ENCODE results near the gene USP9Y.
A peak's percentile ranks its signal among the peaks of the same experiment; 100 is the strongest.

USP9Y gene

GRCh38 chrY:12756021-12756420 is 55.0 kb downstream of the USP9Y start:
- DNase-seq (ENCODE audit: low read depth in 2 of 2) = no peak

- DNase-seq (ENCODE audit: low read depth in 2 of 2) = no peak
These were observed 64.9 kb downstream of the USP9Y start for GRCh38 chrY:12765976-12766375.

GRCh38 chrY:12784521-12784920 is 83.5 kb downstream of the USP9Y start:
- DNase-seq (ENCODE audit: low read depth in 2 of 2) = no peak

GRCh38 chrY:12793999-12794398 is 93.0 kb downstream of the USP9Y start:
- DNase-seq (ENCODE audit: low read depth in 2 of 2) = no peak

GRCh38 chrY:12808046-12808445 is 107.0 kb downstream of the USP9Y start:
- DNase-seq (ENCODE audit: low read depth in 2 of 2) = no peak

- DNase-seq (ENCODE audit: low read depth in 2 of 2) = no peak
These were observed 108.0 kb downstream of the USP9Y start for GRCh38 chrY:12809034-12809433.

GRCh38 chrY:12823408-12823807 is 122.4 kb downstream of the USP9Y start:
- no peak for DNase-seq (ENCODE audit: low read depth in 2 of 2)

GRCh38 chrY:12826791-12827190 is 125.8 kb downstream of the USP9Y start:
- no peak for DNase-seq (ENCODE audit: low read depth in 2 of 2)

- no peak for DNase-seq (ENCODE audit: low read depth in 2 of 2)
These were observed 132.3 kb downstream of the USP9Y start for GRCh38 chrY:12833284-12833683.

GRCh38 chrY:12837550-12837949 is 136.5 kb downstream of the USP9Y start:
- DNase-seq (ENCODE audit: low read depth in 2 of 2) = no peak

- no peak for DNase-seq (ENCODE audit: low read depth in 2 of 2)
These were observed 140.3 kb downstream of the USP9Y start for GRCh38 chrY:12841368-12841767.

- DNase-seq (ENCODE audit: low read depth in 2 of 2) = no peak
These were observed 145.8 kb downstream of the USP9Y start for GRCh38 chrY:12846793-12847192.

- DNase-seq (ENCODE audit: low read depth in 2 of 2) = no peak
These were observed 154.8 kb downstream of the USP9Y start for GRCh38 chrY:12855791-12856275.

GRCh38 chrY:12867960-12868359 is 166.9 kb downstream of the USP9Y start:
- no peak for DNase-seq (ENCODE audit: low read depth in 2 of 2)

GRCh38 chrY:12896973-12897372 is 195.9 kb downstream of the USP9Y start:
- no peak for DNase-seq (ENCODE audit: low read depth in 2 of 2)

- DNase-seq (ENCODE audit: low read depth in 2 of 2) = no peak
These were observed 197.6 kb downstream of the USP9Y start for GRCh38 chrY:12898604-12899003.

GRCh38 chrY:12904618-12905516 is 203.8 kb downstream of the USP9Y start, which contains the start of gene DDX3Y:
Gene DDX3Y (plus strand): TSS chrY:12904868. CDS start chrY:12904937, 69 bp downstream.
- DNase-seq (ENCODE audit: low read depth in 2 of 2) = peak; percentile 66 to 74

- DNase-seq (ENCODE audit: low read depth in 2 of 2) = peak; percentile 52 to 60
These were observed 204.5 kb downstream of the USP9Y start for GRCh38 chrY:12905517-12905872.

- no peak for DNase-seq (ENCODE audit: low read depth in 2 of 2)
These were observed 204.9 kb downstream of the USP9Y start for GRCh38 chrY:12905895-12906294.

All from stimulated activated CD4-positive, alpha-beta T cell treated with anti-CD3 and anti-CD28 coated beads, Interleukin-12 subunit alpha, Interleukin-12 subunit beta, amount 100 ng/mL, for 24 hours (primary cell).